ENCODE measurements around the gene PUS1. TPM values are rescaled to one million over a fixed set of nuclear protein-coding genes. Genes with fewer than 3 reads are reported as not detected.

PUS1 gene
- total and polyA plus RNA-seq, 8 donors = 11.3 to 30.1 (median 16.8) TPM

DNA sequence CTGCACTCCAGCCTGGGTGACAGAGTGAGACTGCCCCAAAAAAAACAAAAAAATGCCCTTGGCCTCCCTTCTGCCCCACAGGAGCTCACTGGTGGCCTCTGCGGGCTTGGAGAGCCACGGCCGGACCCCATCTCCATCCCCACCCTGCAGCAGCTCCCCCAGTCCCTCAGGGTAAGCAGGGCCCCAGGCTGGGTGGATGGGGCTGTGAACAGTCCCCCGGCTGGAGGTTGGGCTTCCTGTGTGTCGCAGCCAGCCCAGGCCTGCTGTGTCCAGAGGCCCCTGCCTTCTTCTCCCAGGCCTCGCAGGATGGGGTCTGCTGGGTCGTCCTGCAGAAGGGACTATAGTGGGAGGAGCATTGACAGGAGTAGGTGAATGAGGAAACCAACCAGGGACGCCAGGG lies 15.4 kb upstream of the PUS1 start:
- H3K4me1 ChIP-seq = peaks cover 0 to 8% of the 10 kb centered on the region in 2 donors

DNA sequence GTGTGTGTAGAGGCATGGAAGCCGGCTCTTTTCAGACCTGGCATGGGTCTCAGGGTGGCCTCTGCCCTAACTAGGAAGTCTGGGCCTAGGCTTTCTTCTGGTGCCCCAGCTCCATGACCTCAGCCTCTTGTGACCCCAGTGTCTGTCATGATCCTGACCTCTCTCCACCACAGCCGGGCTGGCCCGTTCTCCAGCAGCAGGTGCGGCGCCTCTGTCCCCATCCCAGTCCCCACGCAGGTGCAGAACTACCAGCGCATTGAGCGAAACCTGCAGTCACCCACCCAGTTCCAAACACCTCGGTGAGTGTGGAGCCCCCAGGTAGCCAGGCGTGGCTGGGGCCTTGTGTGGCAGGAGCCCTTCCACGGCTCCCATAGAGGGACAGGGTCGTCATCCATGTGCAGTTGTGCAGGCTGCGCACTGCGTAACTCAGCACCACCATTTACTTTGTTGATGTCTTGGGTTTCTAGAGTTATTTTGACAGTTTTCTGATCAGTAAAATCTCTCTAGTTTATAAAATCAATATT lies 14.8 kb upstream of the PUS1 start:
- peaks cover 0 to 92% of the 10 kb centered on the region in 2 donors for H3K36me3 ChIP-seq
- H3K27ac ChIP-seq = no peak overlapping the region
- no peak for ATAC-seq
- H3K4me1 ChIP-seq = peaks cover 0 to 8% of the 10 kb centered on the region in 2 donors
- TF ChIP-seq, protein P1, sequence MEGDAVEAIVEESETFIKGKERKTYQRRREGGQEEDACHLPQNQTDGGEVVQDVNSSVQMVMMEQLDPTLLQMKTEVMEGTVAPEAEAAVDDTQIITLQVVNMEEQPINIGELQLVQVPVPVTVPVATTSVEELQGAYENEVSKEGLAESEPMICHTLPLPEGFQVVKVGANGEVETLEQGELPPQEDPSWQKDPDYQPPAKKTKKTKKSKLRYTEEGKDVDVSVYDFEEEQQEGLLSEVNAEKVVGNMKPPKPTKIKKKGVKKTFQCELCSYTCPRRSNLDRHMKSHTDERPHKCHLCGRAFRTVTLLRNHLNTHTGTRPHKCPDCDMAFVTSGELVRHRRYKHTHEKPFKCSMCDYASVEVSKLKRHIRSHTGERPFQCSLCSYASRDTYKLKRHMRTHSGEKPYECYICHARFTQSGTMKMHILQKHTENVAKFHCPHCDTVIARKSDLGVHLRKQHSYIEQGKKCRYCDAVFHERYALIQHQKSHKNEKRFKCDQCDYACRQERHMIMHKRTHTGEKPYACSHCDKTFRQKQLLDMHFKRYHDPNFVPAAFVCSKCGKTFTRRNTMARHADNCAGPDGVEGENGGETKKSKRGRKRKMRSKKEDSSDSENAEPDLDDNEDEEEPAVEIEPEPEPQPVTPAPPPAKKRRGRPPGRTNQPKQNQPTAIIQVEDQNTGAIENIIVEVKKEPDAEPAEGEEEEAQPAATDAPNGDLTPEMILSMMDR (IDR thresholded peaks at IDR 0.05) = no peak
- H3K9me3 ChIP-seq = no peaks in the 10 kb centered on the region
- intact Hi-C loops (cut with DNase I) = no loop called here
- H3K27me3 ChIP-seq = no peaks in the 10 kb centered on the region
- no peak for DNase-seq
- H3K4me3 ChIP-seq = no peak overlapping the region

More for the DNA sequence above, 15.4 kb upstream of the PUS1 start:
- TF ChIP-seq, protein P1 (IDR thresholded peaks at IDR 0.05) = no peak
- H3K27me3 ChIP-seq = no peaks in the 10 kb centered on the region
- no peak overlapping the region for H3K4me3 ChIP-seq
- no peak for ATAC-seq
- no peak overlapping the region for H3K27ac ChIP-seq
- peaks cover 0 to 94% of the 10 kb centered on the region in 2 donors for H3K36me3 ChIP-seq
- H3K9me3 ChIP-seq = no peaks in the 10 kb centered on the region
- DNase-seq = peak in 1 of 4 donors; percentile 55
- intact Hi-C loops (cut with DNase I) = no loop called here

DNA sequence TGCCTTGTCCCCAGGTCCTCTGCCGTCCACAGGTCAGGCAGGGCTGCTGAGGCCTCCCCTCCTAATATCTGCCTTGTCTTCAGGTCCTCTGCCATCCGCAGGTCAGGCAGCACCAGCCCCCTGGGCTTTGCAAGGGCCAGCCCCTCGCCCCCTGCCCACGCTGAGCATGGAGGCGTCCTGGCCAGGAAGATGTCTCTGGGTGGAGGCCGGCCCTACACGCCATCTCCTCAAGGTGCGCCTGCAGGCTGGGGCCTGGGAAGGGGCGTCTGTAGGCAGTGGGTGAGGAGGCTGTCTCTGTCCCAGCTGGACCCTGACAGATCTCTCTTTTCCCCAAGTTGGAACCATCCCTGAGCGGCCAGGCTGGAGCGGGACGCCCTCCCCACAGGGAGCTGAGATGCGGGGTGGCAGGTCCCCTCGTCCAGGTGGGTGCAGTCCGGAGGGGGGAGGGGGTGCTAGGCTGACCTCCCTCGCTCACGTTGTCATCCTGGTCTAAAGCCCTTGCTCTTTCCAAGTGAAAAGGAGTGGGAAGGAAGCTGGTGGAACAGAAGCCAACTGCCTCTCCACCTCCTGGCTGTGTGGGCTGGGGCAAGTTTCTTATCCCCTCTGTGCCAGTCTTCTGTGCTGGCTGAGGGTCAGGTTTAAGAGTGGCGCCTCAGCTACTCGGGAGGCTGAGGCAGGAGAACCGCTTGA lies 13.9 kb upstream of the PUS1 start:
- Histone ChIP-seq H3K36me3 (peaks cover 0 to 92% of the 10 kb centered on the region in 2 donors), H3K27me3 (no peaks in the 10 kb centered on the region), H3K9me3 (no peaks in the 10 kb centered on the region), H3K4me3 (no peak overlapping the region), H3K4me1 (peaks cover 0 to 8% of the 10 kb centered on the region in 2 donors), H3K27ac (no peak overlapping the region)
- ATAC-seq (no peak), DNase-seq (no peak)
- intact Hi-C loops (cut with DNase I) = no loop called here
- TF ChIP-seq, protein P1 (IDR thresholded peaks at IDR 0.05) = no peak

DNA sequence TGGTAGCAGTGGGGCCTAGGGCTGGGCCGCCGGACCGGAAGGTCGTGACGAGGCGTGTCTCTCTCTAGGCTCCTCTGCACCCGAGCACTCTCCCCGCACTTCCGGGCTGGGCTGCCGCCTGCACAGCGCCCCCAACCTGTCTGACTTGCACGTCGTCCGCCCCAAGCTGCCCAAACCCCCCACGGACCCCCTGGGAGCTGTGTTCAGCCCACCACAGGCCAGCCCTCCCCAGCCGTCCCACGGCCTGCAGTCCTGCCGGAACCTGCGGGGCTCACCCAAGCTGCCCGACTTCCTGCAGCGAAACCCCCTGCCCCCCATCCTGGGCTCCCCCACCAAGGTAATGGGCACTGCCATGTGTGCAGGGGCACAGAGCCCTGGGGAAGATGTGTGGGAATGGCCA lies 13.3 kb upstream of the PUS1 start:
- H3K9me3 ChIP-seq = no peaks in the 10 kb centered on the region
- no peak overlapping the region for H3K27ac ChIP-seq
- intact Hi-C loops (cut with DNase I) = no loop called here
- ATAC-seq = no peak
- TF ChIP-seq, protein P1 (IDR thresholded peaks at IDR 0.05) = no peak
- peaks cover 0 to 92% of the 10 kb centered on the region in 2 donors for H3K36me3 ChIP-seq
- no peaks in the 10 kb centered on the region for H3K27me3 ChIP-seq
- peak in 1 of 4 donors; percentile 75 for DNase-seq
- peaks cover 0 to 8% of the 10 kb centered on the region in 2 donors for H3K4me1 ChIP-seq
- no peak overlapping the region for H3K4me3 ChIP-seq

DNA sequence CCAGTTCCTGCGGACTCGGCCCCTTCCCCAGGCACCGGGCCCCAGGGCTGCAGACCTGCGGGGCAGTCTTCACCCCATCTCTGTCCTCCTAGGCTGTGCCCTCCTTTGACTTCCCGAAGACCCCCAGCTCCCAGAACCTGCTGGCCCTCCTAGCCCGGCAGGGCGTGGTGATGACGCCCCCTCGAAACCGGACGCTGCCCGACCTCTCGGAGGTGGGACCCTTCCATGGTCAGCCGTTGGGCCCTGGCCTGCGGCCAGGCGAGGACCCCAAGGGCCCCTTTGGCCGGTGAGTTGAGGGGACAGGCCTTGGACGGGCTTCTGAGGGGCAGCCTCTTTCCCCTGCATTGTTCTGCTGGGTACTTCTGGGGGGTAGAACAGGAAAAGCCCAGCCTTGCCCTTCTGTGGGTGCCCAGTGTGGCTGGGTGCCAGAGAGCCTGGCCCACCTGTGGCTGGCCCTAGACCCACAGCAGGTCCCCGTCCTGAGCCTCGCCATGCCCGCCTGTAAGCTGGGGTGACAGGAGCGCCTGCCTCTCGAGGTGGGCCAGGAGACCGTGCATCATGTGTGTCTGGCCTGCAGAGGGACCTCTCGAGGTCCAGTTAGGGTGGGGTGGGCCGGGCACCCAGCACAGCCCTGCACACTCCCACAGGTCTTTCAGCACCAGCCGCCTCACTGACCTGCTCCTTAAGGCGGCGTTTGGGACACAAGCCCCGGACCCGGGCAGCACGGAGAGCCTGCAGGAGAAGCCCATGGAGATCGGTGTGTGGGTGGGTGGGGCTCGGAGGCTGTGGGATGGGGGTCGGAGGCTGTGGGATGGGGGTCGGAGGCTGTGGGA lies 12.6 kb upstream of the PUS1 start:
- ATAC-seq = peak; percentile 8
- H3K9me3 ChIP-seq = no peaks in the 10 kb centered on the region
- peaks cover 0 to 92% of the 10 kb centered on the region in 2 donors for H3K36me3 ChIP-seq
- H3K4me1 ChIP-seq = peaks cover 0 to 8% of the 10 kb centered on the region in 2 donors
- DNase-seq = peak in 1 of 4 donors; percentile 79
- H3K27ac ChIP-seq = no peak overlapping the region
- TF ChIP-seq, protein P1 (IDR thresholded peaks at IDR 0.05) = no peak
- H3K27me3 ChIP-seq = no peaks in the 10 kb centered on the region
- intact Hi-C loops (cut with DNase I) = no loop called here
- no peak overlapping the region for H3K4me3 ChIP-seq
